Measurements from ENCODE around the gene HIBADH. TPM values are rescaled to one million over a fixed set of nuclear protein-coding genes. Genes with fewer than 3 reads are reported as not detected.

HIBADH gene
- total RNA-seq, 2 experiments from 2014 or later: 19.2 to 24.0 TPM

DNA sequence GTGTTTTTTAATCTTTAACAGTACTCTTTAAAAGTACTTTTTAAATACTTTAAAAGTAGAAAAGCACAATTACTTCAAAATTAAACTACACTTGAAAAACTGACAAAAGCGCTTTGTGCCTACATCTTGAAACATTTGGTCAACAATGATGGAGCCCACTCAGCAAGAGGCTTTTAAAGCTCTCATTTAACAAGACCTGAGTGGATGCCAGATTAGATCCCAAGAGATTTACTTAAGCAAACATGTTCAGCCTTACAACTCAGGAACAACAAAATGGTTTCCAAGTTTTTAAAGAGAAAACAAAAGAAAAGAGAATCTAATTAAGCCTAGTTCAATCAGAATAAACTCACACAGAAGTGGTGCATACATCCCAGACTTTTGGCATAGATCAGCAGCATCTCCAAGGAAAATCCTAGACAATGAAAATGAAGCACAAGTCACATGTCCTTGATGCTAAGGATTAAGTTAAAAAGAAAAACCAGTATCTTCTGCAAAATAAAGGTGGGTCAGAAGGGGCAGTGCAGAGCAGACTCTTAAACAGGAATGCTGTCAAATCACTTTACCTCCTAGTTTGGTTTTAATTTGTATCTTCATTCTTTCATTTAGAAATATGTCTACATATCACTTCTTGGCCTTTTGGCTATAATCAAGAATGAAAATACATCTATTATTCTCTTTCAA, 26.2 kb downstream of the HIBADH start:
- POLR2A ChIA-PET: no interaction called here
- H3K4me3 ChIP-seq (ENCODE audit: low read depth, low read length, poor library complexity, severe bottlenecking): no peak overlapping the region
- H3K4me2 ChIP-seq (ENCODE audit: low read length): no peak overlapping the region
- no peaks in the 10 kb centered on the region for H3K9me2 ChIP-seq (ENCODE audit: insufficient read depth, low read length)
- H2AFZ ChIP-seq (ENCODE audit: low read length): no peak overlapping the region
- H3K27ac ChIP-seq (ENCODE audit: low read depth, low read length, poor library complexity, severe bottlenecking): no peak overlapping the region
- no peaks in the 10 kb centered on the region for H3K9me3 ChIP-seq (ENCODE audit: low read length)
- no peaks in the 10 kb centered on the region for H4K20me1 ChIP-seq (ENCODE audit: insufficient read depth, low read length)
- TF ChIP-seq EZH2phosphoT487 (IDR thresholded peaks at IDR 0.05; ENCODE audit: borderline replicate concordance, low read depth, low read length) (no peak), CTCF (conservative IDR thresholded peaks at IDR 0.05; ENCODE audit: low read length) (0 out of 2 replicates have a peak, but pooled peaks have one; percentile 20)
- CTCF ChIA-PET (ENCODE audit: unreplicated experiment): no interaction called here
- intact Hi-C loops (cut with micrococcal nuclease; ENCODE audit: unreplicated experiment): no loop called here
- no peaks in the 10 kb centered on the region for H3K4me1 ChIP-seq (ENCODE audit: insufficient read depth, low read length, poor library complexity, severe bottlenecking)
- DNase-seq (ENCODE audit: low spot score): no peak
- BruUV-seq (replicated peaks): no TSS peak
- H3K79me2 ChIP-seq (ENCODE audit: insufficient read depth, low read depth, low read length): no peaks in the 10 kb centered on the region
- peaks cover 11% of the 10 kb centered on the region for H3K36me3 ChIP-seq (ENCODE audit: insufficient read depth, low read length)

DNA sequence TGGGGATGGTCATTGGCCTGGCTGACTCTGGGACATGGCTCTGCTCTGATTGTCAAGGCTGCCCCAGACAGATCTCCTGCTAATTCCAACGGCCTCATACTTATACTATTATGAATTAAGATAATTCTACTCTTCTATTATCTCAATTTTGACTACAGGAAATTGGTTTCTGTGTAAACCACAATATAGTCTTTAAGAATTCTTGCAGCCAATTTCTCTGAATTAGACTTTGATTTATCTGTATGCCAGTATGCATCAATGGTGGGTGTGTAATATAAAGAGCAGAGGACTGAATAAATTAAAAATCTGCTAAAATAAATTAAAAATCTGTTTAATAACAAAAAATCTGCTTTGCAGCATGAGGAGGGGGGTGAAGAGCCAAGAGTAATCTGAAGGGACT, 27.0 kb downstream of the HIBADH start:
- Histone ChIP-seq H3K9me2 (ENCODE audit: insufficient read depth, low read length) (no peaks in the 10 kb centered on the region), H3K27ac (ENCODE audit: low read depth, low read length, poor library complexity, severe bottlenecking) (no peak overlapping the region), H3K36me3 (ENCODE audit: insufficient read depth, low read length) (peaks cover 11% of the 10 kb centered on the region), H2AFZ (ENCODE audit: low read length) (no peak overlapping the region), H3K79me2 (ENCODE audit: insufficient read depth, low read depth, low read length) (no peaks in the 10 kb centered on the region), H3K9me3 (ENCODE audit: low read length) (no peaks in the 10 kb centered on the region), H3K4me1 (ENCODE audit: insufficient read depth, low read length, poor library complexity, severe bottlenecking) (no peaks in the 10 kb centered on the region), H3K4me2 (ENCODE audit: low read length) (no peak overlapping the region), H4K20me1 (ENCODE audit: insufficient read depth, low read length) (no peaks in the 10 kb centered on the region), H3K4me3 (ENCODE audit: low read depth, low read length, poor library complexity, severe bottlenecking) (no peak overlapping the region)
- no peak for DNase-seq (ENCODE audit: low spot score)
- intact Hi-C loops (cut with micrococcal nuclease; ENCODE audit: unreplicated experiment): no loop called here
- BruUV-seq (replicated peaks): no TSS peak
- POLR2A ChIA-PET: no interaction called here
- no peak for TF ChIP-seq CTCF (conservative IDR thresholded peaks at IDR 0.05; ENCODE audit: low read length)
- no peak for TF ChIP-seq EZH2phosphoT487 (IDR thresholded peaks at IDR 0.05; ENCODE audit: borderline replicate concordance, low read depth, low read length)
- CTCF ChIA-PET (ENCODE audit: unreplicated experiment): no interaction called here
